HG03432 (cell line): ENCODE results near the gene PINLYP.
A peak's percentile ranks its signal among the peaks of the same experiment; 100 is the strongest.
"Not testable (repeated sequence)": the region's sequence is repeated elsewhere in the genome, so short reads cannot be mapped to it uniquely, and the experiment has no call there.

Experiments used
- ATAC-seq: cut with Tn5 transposase; IDR thresholded peaks from one replicate; pipeline ENCODE4 v1.9.1; 2021; ENCODE audit warnings: mild to moderate bottlenecking, moderate library complexity; ENCODE audit not compliant: unreplicated experiment

The PINLYP gene

GRCh38 chr19:43600326-43600725 lies 24.7 kb downstream of the PINLYP start:
- not testable (repeated sequence) for ATAC-seq

GRCh38 chr19:43605875-43606568 lies 30.4 kb downstream of the PINLYP start:
- ATAC-seq: no peak

- ATAC-seq: no peak
These were observed 31.1 kb downstream of the PINLYP start for GRCh38 chr19:43606569-43607229.

GRCh38 chr19:43607238-43608205 lies 31.9 kb downstream of the PINLYP start:
- no peak for ATAC-seq

GRCh38 chr19:43609872-43610271 lies 34.3 kb downstream of the PINLYP start:
- no peak for ATAC-seq

GRCh38 chr19:43610493-43610892 lies 34.9 kb downstream of the PINLYP start:
- no peak for ATAC-seq

GRCh38 chr19:43611788-43612187 lies 36.2 kb downstream of the PINLYP start, which contains the start of gene SRRM5:
TSS of gene SRRM5 (plus strand) at chr19:43612088. CDS start at chr19:43612122, 34 bp downstream.
- no peak for ATAC-seq

- ATAC-seq: no peak
These were observed 36.8 kb downstream of the PINLYP start for GRCh38 chr19:43612374-43612773.

- no peak for ATAC-seq
These were observed 40.7 kb downstream of the PINLYP start for GRCh38 chr19:43616306-43616705.

GRCh38 chr19:43616954-43617353 lies 41.4 kb downstream of the PINLYP start:
- no peak for ATAC-seq

- ATAC-seq: peak; percentile 39
These were observed 43.3 kb downstream of the PINLYP start for GRCh38 chr19:43618921-43619261.

- ATAC-seq: peak; percentile 85
These were observed 43.9 kb downstream of the PINLYP start, which contains the start of gene ZNF428 for GRCh38 chr19:43619262-43620060. TSS of gene ZNF428 (minus strand) at chr19:43619629. CDS start at chr19:43614304, 5,325 bp downstream.

- ATAC-seq: no peak
These were observed 44.7 kb downstream of the PINLYP start for GRCh38 chr19:43620061-43621001.

GRCh38 chr19:43622070-43622469 lies 46.5 kb downstream of the PINLYP start:
- no peak for ATAC-seq

GRCh38 chr19:43622956-43623355 lies 47.4 kb downstream of the PINLYP start:
- ATAC-seq: no peak

- ATAC-seq: no peak
These were observed 48.5 kb downstream of the PINLYP start for GRCh38 chr19:43623889-43624670.

GRCh38 chr19:43624933-43625332 lies 49.3 kb downstream of the PINLYP start:
- no peak for ATAC-seq

GRCh38 chr19:43625918-43626579 lies 50.4 kb downstream of the PINLYP start:
- no peak for ATAC-seq
